HL-60 (cell line): ENCODE measurements around the gene DNAJC22.

Experiments used
- DNase-seq, 2 experiments: peaks; one replicate each; pipeline ENCODE4 v3.0.0-alpha.2; 2010 to 2020; ENCODE audit warnings: low read depth in 1 of 2, low spot score in 1 of 2
- H3K27ac ChIP-seq: fragments of 250-450 bp; sonication (Bioruptor Pico); replicated peaks from 2 replicates; pipeline ENCODE4 v1.5.1; 2020; ENCODE audit warnings: mild to moderate bottlenecking, moderate library complexity
- H3K27me3 ChIP-seq: fragments of 250-450 bp; sonication (Bioruptor Pico); 2 replicates; pipeline ENCODE4 v1.5.1; 2021; ENCODE audit warnings: mild to moderate bottlenecking, moderate library complexity; ENCODE audit not compliant: insufficient read depth, poor library complexity, severe bottlenecking
- H3K4me3 ChIP-seq: replicated peaks from 2 replicates; pipeline ENCODE4 v1.5.1; 2011; ENCODE audit warnings: mild to moderate bottlenecking, control low read depth, low read length; ENCODE audit not compliant: insufficient read depth
- GABPA ChIP-seq: IDR thresholded peaks from 2 replicates; pipeline ENCODE4 v1.6.1; 2012; ENCODE audit warnings: low read depth
- POLR2AphosphoS5 ChIP-seq: IDR thresholded peaks from 2 replicates; pipeline ENCODE4 v1.6.1; 2012; ENCODE audit warnings: low read depth
- SPI1 ChIP-seq: IDR thresholded peaks from 2 replicates; pipeline ENCODE4 v1.6.1; 2012; ENCODE audit warnings: low read depth, mild to moderate bottlenecking, borderline replicate concordance
- TF ChIP-seq, protein P1 (sequence below): IDR thresholded peaks from 2 replicates; pipeline ENCODE4 v1.6.1; 2012; ENCODE audit warnings: low read depth; ENCODE audit not compliant: insufficient replicate concordance
- TF ChIP-seq, protein P2 (sequence below): IDR thresholded peaks from one replicate; pipeline ENCODE4 v1.5.1; 2011; ENCODE audit warnings: low read length, control low read depth, inconsistent platforms; ENCODE audit not compliant: insufficient read depth

Gene DNAJC22

DNA sequence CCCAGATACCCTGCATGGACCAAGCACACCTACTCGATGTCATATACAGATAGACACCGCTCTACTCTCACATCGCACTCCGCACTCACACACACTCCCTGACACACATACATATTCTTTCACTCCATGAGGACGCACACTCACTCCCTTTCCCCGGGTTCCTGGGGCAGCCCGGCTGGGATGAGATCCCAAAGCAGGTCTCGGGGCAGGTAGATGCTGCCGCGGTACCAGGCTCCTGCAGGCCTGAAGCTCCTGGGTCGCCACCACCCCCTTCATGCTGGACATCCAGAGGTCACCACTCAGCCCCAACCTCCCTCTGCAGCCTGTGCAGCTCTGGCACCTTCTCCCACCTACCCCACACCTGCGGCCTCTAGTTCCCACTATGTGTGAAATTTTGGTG is 12.0 kb upstream of the DNAJC22 start:
- Histone ChIP-seq H3K27me3 (peaks cover 34% of the 10 kb centered on the region), H3K4me3 (no peak overlapping the region), H3K27ac (no peak overlapping the region)
- no peak for TF ChIP-seq GABPA
- TF ChIP-seq SPI1 = no peak
- TF ChIP-seq, protein P1, sequence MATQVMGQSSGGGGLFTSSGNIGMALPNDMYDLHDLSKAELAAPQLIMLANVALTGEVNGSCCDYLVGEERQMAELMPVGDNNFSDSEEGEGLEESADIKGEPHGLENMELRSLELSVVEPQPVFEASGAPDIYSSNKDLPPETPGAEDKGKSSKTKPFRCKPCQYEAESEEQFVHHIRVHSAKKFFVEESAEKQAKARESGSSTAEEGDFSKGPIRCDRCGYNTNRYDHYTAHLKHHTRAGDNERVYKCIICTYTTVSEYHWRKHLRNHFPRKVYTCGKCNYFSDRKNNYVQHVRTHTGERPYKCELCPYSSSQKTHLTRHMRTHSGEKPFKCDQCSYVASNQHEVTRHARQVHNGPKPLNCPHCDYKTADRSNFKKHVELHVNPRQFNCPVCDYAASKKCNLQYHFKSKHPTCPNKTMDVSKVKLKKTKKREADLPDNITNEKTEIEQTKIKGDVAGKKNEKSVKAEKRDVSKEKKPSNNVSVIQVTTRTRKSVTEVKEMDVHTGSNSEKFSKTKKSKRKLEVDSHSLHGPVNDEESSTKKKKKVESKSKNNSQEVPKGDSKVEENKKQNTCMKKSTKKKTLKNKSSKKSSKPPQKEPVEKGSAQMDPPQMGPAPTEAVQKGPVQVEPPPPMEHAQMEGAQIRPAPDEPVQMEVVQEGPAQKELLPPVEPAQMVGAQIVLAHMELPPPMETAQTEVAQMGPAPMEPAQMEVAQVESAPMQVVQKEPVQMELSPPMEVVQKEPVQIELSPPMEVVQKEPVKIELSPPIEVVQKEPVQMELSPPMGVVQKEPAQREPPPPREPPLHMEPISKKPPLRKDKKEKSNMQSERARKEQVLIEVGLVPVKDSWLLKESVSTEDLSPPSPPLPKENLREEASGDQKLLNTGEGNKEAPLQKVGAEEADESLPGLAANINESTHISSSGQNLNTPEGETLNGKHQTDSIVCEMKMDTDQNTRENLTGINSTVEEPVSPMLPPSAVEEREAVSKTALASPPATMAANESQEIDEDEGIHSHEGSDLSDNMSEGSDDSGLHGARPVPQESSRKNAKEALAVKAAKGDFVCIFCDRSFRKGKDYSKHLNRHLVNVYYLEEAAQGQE = no peak
- TF ChIP-seq POLR2AphosphoS5 = no peak
- TF ChIP-seq, protein P2, sequence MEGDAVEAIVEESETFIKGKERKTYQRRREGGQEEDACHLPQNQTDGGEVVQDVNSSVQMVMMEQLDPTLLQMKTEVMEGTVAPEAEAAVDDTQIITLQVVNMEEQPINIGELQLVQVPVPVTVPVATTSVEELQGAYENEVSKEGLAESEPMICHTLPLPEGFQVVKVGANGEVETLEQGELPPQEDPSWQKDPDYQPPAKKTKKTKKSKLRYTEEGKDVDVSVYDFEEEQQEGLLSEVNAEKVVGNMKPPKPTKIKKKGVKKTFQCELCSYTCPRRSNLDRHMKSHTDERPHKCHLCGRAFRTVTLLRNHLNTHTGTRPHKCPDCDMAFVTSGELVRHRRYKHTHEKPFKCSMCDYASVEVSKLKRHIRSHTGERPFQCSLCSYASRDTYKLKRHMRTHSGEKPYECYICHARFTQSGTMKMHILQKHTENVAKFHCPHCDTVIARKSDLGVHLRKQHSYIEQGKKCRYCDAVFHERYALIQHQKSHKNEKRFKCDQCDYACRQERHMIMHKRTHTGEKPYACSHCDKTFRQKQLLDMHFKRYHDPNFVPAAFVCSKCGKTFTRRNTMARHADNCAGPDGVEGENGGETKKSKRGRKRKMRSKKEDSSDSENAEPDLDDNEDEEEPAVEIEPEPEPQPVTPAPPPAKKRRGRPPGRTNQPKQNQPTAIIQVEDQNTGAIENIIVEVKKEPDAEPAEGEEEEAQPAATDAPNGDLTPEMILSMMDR = no peak
- DNase-seq = no peak

DNA sequence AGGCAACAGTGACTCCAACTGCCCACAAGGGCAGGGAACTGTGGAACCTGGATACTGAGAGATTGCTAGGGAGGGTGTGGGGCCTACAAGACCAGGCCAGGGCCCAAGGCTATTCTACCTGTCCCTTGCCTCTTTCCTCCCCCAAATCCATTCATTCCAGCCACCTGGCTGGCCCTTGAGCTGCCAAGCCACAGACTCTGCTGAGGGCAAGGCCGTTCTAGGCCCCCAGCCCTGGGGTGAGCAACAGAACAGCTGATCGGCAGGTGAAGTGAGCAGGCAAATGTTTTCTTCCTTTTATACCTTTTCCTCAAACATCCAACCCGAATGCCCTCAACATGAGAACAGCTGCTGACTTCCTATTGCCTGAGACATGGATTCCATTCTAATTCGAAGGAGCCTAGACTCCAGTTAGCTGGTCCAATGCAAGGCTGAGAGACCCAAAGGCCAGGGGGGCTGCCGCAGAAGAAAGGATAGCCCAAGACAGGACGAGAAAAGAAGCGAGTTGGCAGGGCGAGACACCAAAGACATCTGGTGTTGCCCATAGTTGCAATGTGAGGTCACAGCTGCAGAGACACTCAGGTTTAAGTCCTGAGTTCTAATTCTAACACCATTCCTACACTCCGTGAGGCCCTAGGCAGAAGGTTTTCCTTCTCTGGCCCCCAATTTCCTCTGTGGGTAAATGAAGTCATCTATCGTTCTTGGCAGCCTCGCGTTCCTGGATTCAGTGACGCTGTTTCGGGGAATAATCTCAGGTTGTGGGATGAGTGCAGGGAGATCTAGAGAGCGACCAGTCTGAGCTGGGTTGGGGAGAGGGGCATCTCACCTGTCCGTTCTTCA is 11.4 kb upstream of the DNAJC22 start:
- peaks cover 41% of the 10 kb centered on the region for H3K27me3 ChIP-seq
- H3K27ac ChIP-seq = no peak overlapping the region
- TF ChIP-seq, protein P2 = no peak
- TF ChIP-seq GABPA (no peak), POLR2AphosphoS5 (no peak), SPI1 (no peak)
- TF ChIP-seq, protein P1 = no peak
- H3K4me3 ChIP-seq = no peak overlapping the region
- no peak for DNase-seq

DNA sequence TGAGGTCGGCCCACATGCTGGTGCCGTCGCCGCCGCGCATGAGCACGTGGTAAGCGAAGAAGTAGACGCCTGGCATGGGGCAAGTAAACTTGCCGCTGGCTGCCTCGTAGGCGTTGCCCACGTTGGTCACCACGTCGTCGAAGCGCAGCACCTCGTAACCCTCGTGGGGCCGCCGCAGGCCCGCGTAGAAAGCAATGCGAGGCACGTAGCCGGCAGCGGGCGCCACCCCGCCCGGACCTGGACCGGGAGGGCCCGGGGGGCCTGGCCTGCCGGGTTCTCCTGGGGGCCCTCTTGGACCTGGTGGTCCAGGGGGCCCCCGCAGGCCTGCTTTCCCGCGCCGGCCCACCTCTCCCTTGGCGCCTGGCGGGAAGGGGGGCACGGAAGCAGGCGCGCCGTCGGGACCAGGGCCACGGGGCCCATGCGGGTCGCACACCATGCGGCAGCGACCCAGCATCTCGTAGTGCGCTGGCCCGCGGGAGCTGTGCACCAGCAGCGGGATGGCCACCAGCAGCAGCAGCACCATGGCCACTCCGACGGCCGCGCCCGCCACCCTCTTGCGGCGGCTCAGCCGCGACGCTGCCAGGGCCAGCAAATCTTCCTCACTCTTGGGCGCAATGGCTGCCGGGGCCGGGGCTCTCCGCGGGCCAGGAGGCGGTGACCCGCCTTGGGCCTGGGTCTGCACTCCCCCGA is 10.6 kb upstream of the DNAJC22 start:
- no peak for TF ChIP-seq SPI1
- TF ChIP-seq, protein P1 = no peak
- H3K4me3 ChIP-seq = no peak overlapping the region
- DNase-seq = no peak
- H3K27ac ChIP-seq = no peak overlapping the region
- H3K27me3 ChIP-seq = peaks cover 48% of the 10 kb centered on the region
